ENCODE data around the gene SLX4IP. TPM values are rescaled to one million over a fixed set of nuclear protein-coding genes. Genes with fewer than 3 reads are reported as not detected.

SLX4IP gene
- polyA plus RNA-seq, 2 of the 4 experiments (the other 2 are of a cell fraction), result 3.4 to 7.5 TPM

GRCh38 chr20:10427060-10427692 is 7.9 kb upstream of the SLX4IP start:
- peak overlapping the region; percentile 90 to 96 for H3K27ac ChIP-seq
- H3K4me2 ChIP-seq, result peak overlapping the region; percentile 20; the same call in 2 of the 3 replicates
- H3K4me1 ChIP-seq, result peaks cover 80% of the 10 kb centered on the region
- FAIRE-seq (peak; percentile 93), ATAC-seq (peak in 1 of 2 experiments; percentile 64; a peak in 3 of 6 replicates), DNase-seq (ENCODE audit: low read depth in 1 of 2, low spot score in 1 of 2) (peak; percentile 55 to 84)
- ChIA-PET CTCF (interaction anchor here (0.5 to 10.8 kb wide), 81 partner anchors 8 to 1119 kb away, joined by 3 to 123 read pairs (median 5); partner anchors contain the start of gene SLX4IP), POLR2A (interaction anchor here (0.9 to 1.2 kb wide), 4 partner anchors 7 to 112 kb away, joined by 3 to 4 read pairs (median 3); no protein-coding TSS in a partner anchor)
- no peaks in the 10 kb centered on the region for H3K9me3 ChIP-seq
- WGBS (ENCODE audit: missing lambda C conversion rate), result 8% methylated on average over 3 of the region's 3 CpGs
- TF ChIP-seq CBX8 (IDR thresholded peaks at IDR 0.05) (no peak), TP53 (CRISPR knock-in tag; IDR thresholded peaks at IDR 0.05) (no peak), POLR2AphosphoS2 (conservative IDR thresholded peaks at IDR 0.05; ENCODE audit: low read length) (no peak), TFCP2L1 (CRISPR knock-in tag; IDR thresholded peaks at IDR 0.05) (no peak), MYC (IDR thresholded peaks at IDR 0.05; ENCODE audit: borderline replicate concordance, low read length) (no peak), NR3C1 (IDR thresholded peaks at IDR 0.05) (no peak), CHD2 (IDR thresholded peaks at IDR 0.05; ENCODE audit: low read length, partially characterized antibody) (no peak), SMC3 (IDR thresholded peaks at IDR 0.05) (peak; percentile 96), HOXB13 (CRISPR knock-in tag; IDR thresholded peaks at IDR 0.05; ENCODE audit: low read depth) (no peak), MAX (IDR thresholded peaks at IDR 0.05) (no peak), HDAC2 (IDR thresholded peaks at IDR 0.05) (no peak), NPAS2 (CRISPR knock-in tag; IDR thresholded peaks at IDR 0.05; ENCODE audit: borderline replicate concordance) (no peak), HOXA7 (CRISPR knock-in tag; IDR thresholded peaks at IDR 0.05) (peak; percentile 44; the same call in 1 of the 2 replicates), FOSL2 (IDR thresholded peaks at IDR 0.05) (no peak), FOSL2 (CRISPR knock-in tag; IDR thresholded peaks at IDR 0.05) (0 out of 2 replicates have a peak, but pooled peaks have one; percentile 29), HOXB5 (CRISPR knock-in tag; IDR thresholded peaks at IDR 0.05) (0 out of 2 replicates have a peak, but pooled peaks have one; percentile 55), ZNF302 (CRISPR knock-in tag; IDR thresholded peaks at IDR 0.05) (no peak), PBX3 (IDR thresholded peaks at IDR 0.05) (no peak), RAD21 (conservative IDR thresholded peaks at IDR 0.05 in 1 of 2, IDR thresholded peaks at IDR 0.05 in 1 of 2) (peak; percentile 87 to 90), ZFP36 (IDR thresholded peaks at IDR 0.05; ENCODE audit: borderline replicate concordance, partially characterized antibody) (no peak), JUN (IDR thresholded peaks at IDR 0.05) (no peak), CBX2 (IDR thresholded peaks at IDR 0.05; ENCODE audit: borderline replicate concordance, low read depth) (no peak)
- TF ChIP-seq, protein P1, sequence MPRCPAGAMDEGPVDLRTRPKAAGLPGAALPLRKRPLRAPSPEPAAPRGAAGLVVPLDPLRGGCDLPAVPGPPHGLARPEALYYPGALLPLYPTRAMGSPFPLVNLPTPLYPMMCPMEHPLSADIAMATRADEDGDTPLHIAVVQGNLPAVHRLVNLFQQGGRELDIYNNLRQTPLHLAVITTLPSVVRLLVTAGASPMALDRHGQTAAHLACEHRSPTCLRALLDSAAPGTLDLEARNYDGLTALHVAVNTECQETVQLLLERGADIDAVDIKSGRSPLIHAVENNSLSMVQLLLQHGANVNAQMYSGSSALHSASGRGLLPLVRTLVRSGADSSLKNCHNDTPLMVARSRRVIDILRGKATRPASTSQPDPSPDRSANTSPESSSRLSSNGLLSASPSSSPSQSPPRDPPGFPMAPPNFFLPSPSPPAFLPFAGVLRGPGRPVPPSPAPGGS (IDR thresholded peaks at IDR 0.05), result no peak
- TF ChIP-seq, protein P2, sequence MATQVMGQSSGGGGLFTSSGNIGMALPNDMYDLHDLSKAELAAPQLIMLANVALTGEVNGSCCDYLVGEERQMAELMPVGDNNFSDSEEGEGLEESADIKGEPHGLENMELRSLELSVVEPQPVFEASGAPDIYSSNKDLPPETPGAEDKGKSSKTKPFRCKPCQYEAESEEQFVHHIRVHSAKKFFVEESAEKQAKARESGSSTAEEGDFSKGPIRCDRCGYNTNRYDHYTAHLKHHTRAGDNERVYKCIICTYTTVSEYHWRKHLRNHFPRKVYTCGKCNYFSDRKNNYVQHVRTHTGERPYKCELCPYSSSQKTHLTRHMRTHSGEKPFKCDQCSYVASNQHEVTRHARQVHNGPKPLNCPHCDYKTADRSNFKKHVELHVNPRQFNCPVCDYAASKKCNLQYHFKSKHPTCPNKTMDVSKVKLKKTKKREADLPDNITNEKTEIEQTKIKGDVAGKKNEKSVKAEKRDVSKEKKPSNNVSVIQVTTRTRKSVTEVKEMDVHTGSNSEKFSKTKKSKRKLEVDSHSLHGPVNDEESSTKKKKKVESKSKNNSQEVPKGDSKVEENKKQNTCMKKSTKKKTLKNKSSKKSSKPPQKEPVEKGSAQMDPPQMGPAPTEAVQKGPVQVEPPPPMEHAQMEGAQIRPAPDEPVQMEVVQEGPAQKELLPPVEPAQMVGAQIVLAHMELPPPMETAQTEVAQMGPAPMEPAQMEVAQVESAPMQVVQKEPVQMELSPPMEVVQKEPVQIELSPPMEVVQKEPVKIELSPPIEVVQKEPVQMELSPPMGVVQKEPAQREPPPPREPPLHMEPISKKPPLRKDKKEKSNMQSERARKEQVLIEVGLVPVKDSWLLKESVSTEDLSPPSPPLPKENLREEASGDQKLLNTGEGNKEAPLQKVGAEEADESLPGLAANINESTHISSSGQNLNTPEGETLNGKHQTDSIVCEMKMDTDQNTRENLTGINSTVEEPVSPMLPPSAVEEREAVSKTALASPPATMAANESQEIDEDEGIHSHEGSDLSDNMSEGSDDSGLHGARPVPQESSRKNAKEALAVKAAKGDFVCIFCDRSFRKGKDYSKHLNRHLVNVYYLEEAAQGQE (IDR thresholded peaks at IDR 0.05), result no peak
- TF ChIP-seq, protein P3, sequence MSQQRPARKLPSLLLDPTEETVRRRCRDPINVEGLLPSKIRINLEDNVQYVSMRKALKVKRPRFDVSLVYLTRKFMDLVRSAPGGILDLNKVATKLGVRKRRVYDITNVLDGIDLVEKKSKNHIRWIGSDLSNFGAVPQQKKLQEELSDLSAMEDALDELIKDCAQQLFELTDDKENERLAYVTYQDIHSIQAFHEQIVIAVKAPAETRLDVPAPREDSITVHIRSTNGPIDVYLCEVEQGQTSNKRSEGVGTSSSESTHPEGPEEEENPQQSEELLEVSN (IDR thresholded peaks at IDR 0.05; ENCODE audit: borderline replicate concordance, low read depth), result no peak
- TF ChIP-seq, protein P4, sequence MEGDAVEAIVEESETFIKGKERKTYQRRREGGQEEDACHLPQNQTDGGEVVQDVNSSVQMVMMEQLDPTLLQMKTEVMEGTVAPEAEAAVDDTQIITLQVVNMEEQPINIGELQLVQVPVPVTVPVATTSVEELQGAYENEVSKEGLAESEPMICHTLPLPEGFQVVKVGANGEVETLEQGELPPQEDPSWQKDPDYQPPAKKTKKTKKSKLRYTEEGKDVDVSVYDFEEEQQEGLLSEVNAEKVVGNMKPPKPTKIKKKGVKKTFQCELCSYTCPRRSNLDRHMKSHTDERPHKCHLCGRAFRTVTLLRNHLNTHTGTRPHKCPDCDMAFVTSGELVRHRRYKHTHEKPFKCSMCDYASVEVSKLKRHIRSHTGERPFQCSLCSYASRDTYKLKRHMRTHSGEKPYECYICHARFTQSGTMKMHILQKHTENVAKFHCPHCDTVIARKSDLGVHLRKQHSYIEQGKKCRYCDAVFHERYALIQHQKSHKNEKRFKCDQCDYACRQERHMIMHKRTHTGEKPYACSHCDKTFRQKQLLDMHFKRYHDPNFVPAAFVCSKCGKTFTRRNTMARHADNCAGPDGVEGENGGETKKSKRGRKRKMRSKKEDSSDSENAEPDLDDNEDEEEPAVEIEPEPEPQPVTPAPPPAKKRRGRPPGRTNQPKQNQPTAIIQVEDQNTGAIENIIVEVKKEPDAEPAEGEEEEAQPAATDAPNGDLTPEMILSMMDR (IDR thresholded peaks at IDR 0.05), result peak; percentile 98
- H3K4me3 ChIP-seq, result no peak overlapping the region
